Smooth muscle cell (in vitro differentiated cells): Measurements from ENCODE around the gene TM9SF3. TPM values are rescaled to one million over a fixed set of nuclear protein-coding genes. Genes with fewer than 3 reads are reported as not detected.

ENCODE experiments used
- DNase-seq: peaks from one replicate; lab custom pipeline; 2025; ENCODE audit not compliant: unreplicated experiment; lab: John Stamatoyannopoulos, UW
- H2AFZ ChIP-seq: fragments of 200-600 bp; sonication (generic); 2 replicates; pipeline ENCODE4 v1.6.0; 2016; ENCODE audit warnings: antibody characterized with exemption, low read depth, mild to moderate bottlenecking
- H3F3A ChIP-seq: fragments of 200-600 bp; sonication (generic); 2 replicates; pipeline ENCODE4 v1.6.0; 2017; ENCODE audit warnings: antibody characterized with exemption, low read depth
- H3K27ac ChIP-seq: fragments of 200-600 bp; sonication (generic); 2 replicates; pipeline ENCODE4 v1.5.1; 2016; ENCODE audit warnings: low read depth, mild to moderate bottlenecking
- H3K27me3 ChIP-seq: fragments of 200-600 bp; sonication (generic); 2 replicates; pipeline ENCODE4 v1.6.1; 2016; ENCODE audit warnings: low read depth, mild to moderate bottlenecking
- H3K36me3 ChIP-seq: fragments of 200-600 bp; sonication (generic); 2 replicates; pipeline ENCODE4 v1.5.1; 2016; ENCODE audit warnings: low read depth
- H3K4me1 ChIP-seq: fragments of 200-600 bp; sonication (generic); 2 replicates; pipeline ENCODE4 v1.5.1; 2016; ENCODE audit warnings: low read depth
- H3K4me2 ChIP-seq: fragments of 200-600 bp; sonication (generic); 2 replicates; pipeline ENCODE4 v1.6.0; 2016; ENCODE audit warnings: mild to moderate bottlenecking
- H3K4me3 ChIP-seq: fragments of 200-600 bp; sonication (generic); 2 replicates; pipeline ENCODE4 v1.5.1; 2016; ENCODE audit warnings: mild to moderate bottlenecking
- H3K79me2 ChIP-seq: fragments of 200-600 bp; sonication (generic); 2 replicates; pipeline ENCODE4 v1.6.0; 2016; ENCODE audit warnings: low read depth, mild to moderate bottlenecking
- H3K9ac ChIP-seq: fragments of 200-600 bp; sonication (generic); 2 replicates; pipeline ENCODE4 v1.6.0; 2016; ENCODE audit warnings: low read depth
- H3K9me3 ChIP-seq: fragments of 200-600 bp; sonication (generic); replicated peaks from 2 replicates; pipeline ENCODE4 v1.5.1; 2016; ENCODE audit warnings: low read depth
- H4K20me1 ChIP-seq: fragments of 200-600 bp; sonication (generic); 2 replicates; pipeline ENCODE4 v1.6.0; 2016; ENCODE audit warnings: low read depth
- WGBS: methylation state at CpG from one replicate; pipeline ENCODE4 v1.1.7; 2016; ENCODE audit warnings: low lambda C conversion rate; 5-methylcytosine and 5-hydroxymethylcytosine counted together
- polyA plus RNA-seq: library from polyadenylated mRNA; unstranded; fragments of >200 nt; fragmentation: Nextera tagmentation; extraction: Ambion mirVana; gene quantifications from 2 replicates; pipeline ENCODE4 v1.2.1, GENCODE V29; 2016
- total RNA-seq: library from RNA; depleted of rRNA; stranded (reverse); fragments of >200 nt; gene quantifications from 2 replicates; pipeline ENCODE4 v1.2.3, GENCODE V29; 2014
- TF ChIP-seq, protein P1 (sequence below): fragments of 200-600 bp; sonication (generic); IDR thresholded peaks from 2 replicates; pipeline ENCODE4 v1.5.1; 2017; ENCODE audit warnings: borderline replicate concordance, mild to moderate bottlenecking, antibody characterized with exemption; ENCODE audit not compliant: insufficient read depth, poor library complexity, severe bottlenecking

The TM9SF3 gene
- total and polyA plus RNA-seq, 2 experiments from 2014 or later: 126 to 138 TPM

DNA sequence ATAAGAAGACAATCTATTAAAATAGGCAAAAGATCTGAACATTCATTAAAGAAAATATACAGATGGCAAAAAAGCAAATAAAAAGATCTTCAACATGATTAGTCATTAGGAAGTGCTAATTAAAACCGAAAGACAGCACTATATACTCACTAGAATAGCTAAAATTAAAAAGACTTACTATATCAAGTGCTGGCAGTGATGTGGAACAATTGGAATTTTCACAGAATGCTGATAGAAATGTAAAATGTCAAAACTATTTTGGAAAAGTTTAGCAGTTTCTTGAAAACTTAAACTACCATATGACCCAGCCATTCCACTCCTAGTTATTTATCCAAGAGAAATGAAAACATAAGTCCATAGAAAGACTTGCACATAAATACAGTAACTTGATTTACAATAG, 48.1 kb downstream of the TM9SF3 start:
- peaks cover 4% of the 10 kb centered on the region for H3F3A ChIP-seq
- H3K9me3 ChIP-seq: no peaks in the 10 kb centered on the region
- H3K27me3 ChIP-seq: no peaks in the 10 kb centered on the region
- H3K79me2 ChIP-seq: peaks cover 80% of the 10 kb centered on the region
- H3K27ac ChIP-seq: no peak overlapping the region
- no peak overlapping the region for H3K4me2 ChIP-seq
- TF ChIP-seq, protein P1, sequence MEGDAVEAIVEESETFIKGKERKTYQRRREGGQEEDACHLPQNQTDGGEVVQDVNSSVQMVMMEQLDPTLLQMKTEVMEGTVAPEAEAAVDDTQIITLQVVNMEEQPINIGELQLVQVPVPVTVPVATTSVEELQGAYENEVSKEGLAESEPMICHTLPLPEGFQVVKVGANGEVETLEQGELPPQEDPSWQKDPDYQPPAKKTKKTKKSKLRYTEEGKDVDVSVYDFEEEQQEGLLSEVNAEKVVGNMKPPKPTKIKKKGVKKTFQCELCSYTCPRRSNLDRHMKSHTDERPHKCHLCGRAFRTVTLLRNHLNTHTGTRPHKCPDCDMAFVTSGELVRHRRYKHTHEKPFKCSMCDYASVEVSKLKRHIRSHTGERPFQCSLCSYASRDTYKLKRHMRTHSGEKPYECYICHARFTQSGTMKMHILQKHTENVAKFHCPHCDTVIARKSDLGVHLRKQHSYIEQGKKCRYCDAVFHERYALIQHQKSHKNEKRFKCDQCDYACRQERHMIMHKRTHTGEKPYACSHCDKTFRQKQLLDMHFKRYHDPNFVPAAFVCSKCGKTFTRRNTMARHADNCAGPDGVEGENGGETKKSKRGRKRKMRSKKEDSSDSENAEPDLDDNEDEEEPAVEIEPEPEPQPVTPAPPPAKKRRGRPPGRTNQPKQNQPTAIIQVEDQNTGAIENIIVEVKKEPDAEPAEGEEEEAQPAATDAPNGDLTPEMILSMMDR: no peak
- peaks cover 97% of the 10 kb centered on the region for H4K20me1 ChIP-seq
- no peak overlapping the region for H3K4me3 ChIP-seq
- H3K9ac ChIP-seq: no peak overlapping the region
- DNase-seq: no peak
- H2AFZ ChIP-seq: no peak overlapping the region
- no peaks in the 10 kb centered on the region for H3K4me1 ChIP-seq
- 95% methylated on average over 1 of the region's 1 CpG for WGBS
- peaks cover 14% of the 10 kb centered on the region for H3K36me3 ChIP-seq

DNA sequence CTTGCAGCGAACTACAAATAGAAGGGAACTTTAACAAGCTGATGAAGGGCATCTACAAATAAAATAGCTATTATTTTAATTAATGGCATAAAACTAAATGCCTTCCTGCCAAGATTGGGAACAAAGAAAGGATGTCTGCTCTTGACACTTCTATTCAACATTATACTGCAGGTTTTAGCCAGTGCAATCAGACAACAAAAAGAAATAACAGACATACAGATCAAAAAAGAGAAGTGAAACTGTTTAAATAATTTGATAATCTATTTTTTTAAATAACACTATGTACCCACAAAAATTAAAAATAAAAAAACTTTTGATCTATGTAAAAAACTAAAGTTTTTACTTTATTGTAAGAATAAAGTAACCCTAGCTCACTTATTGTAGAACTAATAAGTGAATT, 50.7 kb downstream of the TM9SF3 start:
- Histone ChIP-seq H3K4me1 (no peaks in the 10 kb centered on the region), H3K4me3 (no peak overlapping the region), H2AFZ (no peak overlapping the region), H3K9me3 (no peaks in the 10 kb centered on the region), H3K27me3 (no peaks in the 10 kb centered on the region), H3F3A (no peaks in the 10 kb centered on the region), H3K27ac (no peak overlapping the region), H3K9ac (no peak overlapping the region), H3K79me2 (peaks cover 71% of the 10 kb centered on the region), H3K36me3 (peaks cover 12% of the 10 kb centered on the region), H3K4me2 (no peak overlapping the region), H4K20me1 (peaks cover 97% of the 10 kb centered on the region)
- no peak for DNase-seq
- TF ChIP-seq, protein P1: no peak
- 100% methylated on average over 1 of the region's 1 CpG for WGBS

DNA sequence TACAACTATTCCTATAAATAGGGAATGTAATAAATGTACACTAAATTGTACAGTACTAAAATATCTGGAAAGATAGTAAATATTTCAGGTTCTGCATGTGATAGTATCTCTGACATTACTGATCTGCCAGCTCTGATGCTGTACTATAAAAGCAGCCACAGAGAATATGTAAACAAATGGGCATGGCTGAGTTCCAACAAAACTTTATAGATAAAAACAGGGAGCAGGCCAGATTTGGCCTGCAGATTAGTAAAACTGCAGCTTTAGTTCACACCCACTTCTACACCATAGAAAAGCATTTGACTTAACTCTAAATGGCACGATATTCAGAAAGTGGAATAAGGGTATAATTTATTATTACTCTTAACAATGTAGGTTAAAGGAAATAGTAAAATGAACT, 54.3 kb downstream of the TM9SF3 start:
- no peak overlapping the region for H3K4me2 ChIP-seq
- no peaks in the 10 kb centered on the region for H3F3A ChIP-seq
- H3K79me2 ChIP-seq: peaks cover 52% of the 10 kb centered on the region
- H2AFZ ChIP-seq: no peak overlapping the region
- no peak for DNase-seq
- H3K4me1 ChIP-seq: no peaks in the 10 kb centered on the region
- no peaks in the 10 kb centered on the region for H3K27me3 ChIP-seq
- H3K4me3 ChIP-seq: no peak overlapping the region
- H3K9me3 ChIP-seq: no peaks in the 10 kb centered on the region
- no peak overlapping the region for H3K27ac ChIP-seq
- H3K36me3 ChIP-seq: peaks cover 16% of the 10 kb centered on the region
- TF ChIP-seq, protein P1: no peak
- WGBS: 91% methylated on average over 1 of the region's 1 CpG
- peaks cover 100% of the 10 kb centered on the region for H4K20me1 ChIP-seq
- H3K9ac ChIP-seq: no peak overlapping the region

DNA sequence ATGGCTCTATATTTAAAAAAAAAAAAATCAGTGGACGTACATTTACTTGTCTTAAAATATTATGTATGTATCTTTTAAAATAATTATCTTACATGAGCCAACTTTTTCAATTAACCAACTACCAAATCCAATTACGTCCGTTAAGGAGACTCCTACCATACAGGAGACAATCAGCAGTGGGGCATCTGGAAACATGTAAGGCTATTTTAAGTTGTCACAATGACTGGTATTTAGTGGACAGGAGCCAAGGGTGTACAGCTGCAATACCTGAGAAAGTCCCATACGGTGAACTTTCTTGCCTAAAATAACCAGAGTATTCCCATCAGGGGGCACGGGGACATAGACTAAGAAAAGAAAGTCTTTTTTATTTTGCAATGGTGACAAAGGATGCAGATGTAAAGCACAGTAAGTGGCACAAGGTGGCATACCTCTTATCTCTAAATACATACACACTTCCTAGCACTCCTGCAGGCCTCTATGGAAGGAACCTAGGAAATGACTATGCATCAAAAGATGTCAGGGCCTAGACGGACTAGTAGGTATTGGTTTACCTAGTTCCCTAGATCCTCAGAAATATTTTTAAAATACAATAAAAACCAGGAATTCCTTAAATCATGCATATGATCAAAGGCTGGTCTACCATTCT, 57.1 kb downstream of the TM9SF3 start:
- no peaks in the 10 kb centered on the region for H3F3A ChIP-seq
- peaks cover 98% of the 10 kb centered on the region for H4K20me1 ChIP-seq
- DNase-seq: no peak
- H2AFZ ChIP-seq: no peak overlapping the region
- peaks cover 29% of the 10 kb centered on the region for H3K36me3 ChIP-seq
- H3K4me3 ChIP-seq: no peak overlapping the region
- no peaks in the 10 kb centered on the region for H3K4me1 ChIP-seq
- no peak overlapping the region for H3K9ac ChIP-seq
- H3K27ac ChIP-seq: no peak overlapping the region
- peaks cover 24% of the 10 kb centered on the region for H3K79me2 ChIP-seq
- no peaks in the 10 kb centered on the region for H3K9me3 ChIP-seq
- no peaks in the 10 kb centered on the region for H3K27me3 ChIP-seq
- TF ChIP-seq, protein P1: no peak
- no peak overlapping the region for H3K4me2 ChIP-seq
- WGBS: 97% methylated on average over 6 of the region's 6 CpGs
